Smooth muscle cell (in vitro differentiated cells): ENCODE results near the gene TAPBPL. TPM values are rescaled to one million over a fixed set of nuclear protein-coding genes. Genes with fewer than 3 reads are reported as not detected.

Experiments used
- DNase-seq: peaks from one replicate; lab custom pipeline; 2025; ENCODE audit not compliant: unreplicated experiment; lab: John Stamatoyannopoulos, UW
- H2AFZ ChIP-seq: fragments of 200-600 bp; sonication (generic); 2 replicates; pipeline ENCODE4 v1.6.0; 2016; ENCODE audit warnings: antibody characterized with exemption, low read depth, mild to moderate bottlenecking
- H3F3A ChIP-seq: fragments of 200-600 bp; sonication (generic); 2 replicates; pipeline ENCODE4 v1.6.0; 2017; ENCODE audit warnings: antibody characterized with exemption, low read depth
- H3K27ac ChIP-seq: fragments of 200-600 bp; sonication (generic); 2 replicates; pipeline ENCODE4 v1.5.1; 2016; ENCODE audit warnings: low read depth, mild to moderate bottlenecking
- H3K27me3 ChIP-seq: fragments of 200-600 bp; sonication (generic); 2 replicates; pipeline ENCODE4 v1.6.1; 2016; ENCODE audit warnings: low read depth, mild to moderate bottlenecking
- H3K36me3 ChIP-seq: fragments of 200-600 bp; sonication (generic); 2 replicates; pipeline ENCODE4 v1.5.1; 2016; ENCODE audit warnings: low read depth
- H3K4me1 ChIP-seq: fragments of 200-600 bp; sonication (generic); 2 replicates; pipeline ENCODE4 v1.5.1; 2016; ENCODE audit warnings: low read depth
- H3K4me2 ChIP-seq: fragments of 200-600 bp; sonication (generic); 2 replicates; pipeline ENCODE4 v1.6.0; 2016; ENCODE audit warnings: mild to moderate bottlenecking
- H3K4me3 ChIP-seq: fragments of 200-600 bp; sonication (generic); 2 replicates; pipeline ENCODE4 v1.5.1; 2016; ENCODE audit warnings: mild to moderate bottlenecking
- H3K79me2 ChIP-seq: fragments of 200-600 bp; sonication (generic); 2 replicates; pipeline ENCODE4 v1.6.0; 2016; ENCODE audit warnings: low read depth, mild to moderate bottlenecking
- H3K9ac ChIP-seq: fragments of 200-600 bp; sonication (generic); 2 replicates; pipeline ENCODE4 v1.6.0; 2016; ENCODE audit warnings: low read depth
- H3K9me3 ChIP-seq: fragments of 200-600 bp; sonication (generic); replicated peaks from 2 replicates; pipeline ENCODE4 v1.5.1; 2016; ENCODE audit warnings: low read depth
- H4K20me1 ChIP-seq: fragments of 200-600 bp; sonication (generic); 2 replicates; pipeline ENCODE4 v1.6.0; 2016; ENCODE audit warnings: low read depth
- CTCF ChIP-seq: fragments of 200-600 bp; sonication (generic); IDR thresholded peaks from 2 replicates; pipeline ENCODE4 v1.5.1; 2017; ENCODE audit warnings: borderline replicate concordance, mild to moderate bottlenecking, antibody characterized with exemption; ENCODE audit not compliant: insufficient read depth, poor library complexity, severe bottlenecking
- WGBS: methylation state at CpG from one replicate; pipeline ENCODE4 v1.1.7; 2016; ENCODE audit warnings: low lambda C conversion rate; 5-methylcytosine and 5-hydroxymethylcytosine counted together
- polyA plus RNA-seq: library from polyadenylated mRNA; unstranded; fragments of >200 nt; fragmentation: Nextera tagmentation; extraction: Ambion mirVana; gene quantifications from 2 replicates; pipeline ENCODE4 v1.2.1, GENCODE V29; 2016
- total RNA-seq: library from RNA; depleted of rRNA; stranded (reverse); fragments of >200 nt; gene quantifications from 2 replicates; pipeline ENCODE4 v1.2.3, GENCODE V29; 2014

The TAPBPL gene
- total and polyA plus RNA-seq, 2 experiments from 2014 or later = 0.85 to 3.2 TPM

- H4K20me1 ChIP-seq = no peaks in the 10 kb centered on the region
- H3K9me3 ChIP-seq = no peaks in the 10 kb centered on the region
- no peak overlapping the region for H3K4me2 ChIP-seq
- H3K79me2 ChIP-seq = no peaks in the 10 kb centered on the region
- DNase-seq = no peak
- no peaks in the 10 kb centered on the region for H3K36me3 ChIP-seq
- 98% methylated on average over 10 of the region's 10 CpGs for WGBS
- no peaks in the 10 kb centered on the region for H3K27me3 ChIP-seq
- H3F3A ChIP-seq = no peaks in the 10 kb centered on the region
- H2AFZ ChIP-seq = no peak overlapping the region
- no peak overlapping the region for H3K27ac ChIP-seq
- no peak overlapping the region for H3K9ac ChIP-seq
- no peaks in the 10 kb centered on the region for H3K4me1 ChIP-seq
- H3K4me3 ChIP-seq = no peak overlapping the region
- TF ChIP-seq CTCF = no peak
Measured at GRCh38 chr12:6407236-6407954, 44.4 kb upstream of the TAPBPL start.

- no peak for DNase-seq
- no peak overlapping the region for H3K9ac ChIP-seq
- H2AFZ ChIP-seq = no peak overlapping the region
- no peak for TF ChIP-seq CTCF
- H4K20me1 ChIP-seq = no peaks in the 10 kb centered on the region
- no peaks in the 10 kb centered on the region for H3K9me3 ChIP-seq
- WGBS = 84% methylated on average over 3 of the region's 3 CpGs
- H3F3A ChIP-seq = no peaks in the 10 kb centered on the region
- no peaks in the 10 kb centered on the region for H3K36me3 ChIP-seq
- H3K27me3 ChIP-seq = no peaks in the 10 kb centered on the region
- H3K4me3 ChIP-seq = no peak overlapping the region
- H3K4me1 ChIP-seq = no peaks in the 10 kb centered on the region
- no peak overlapping the region for H3K4me2 ChIP-seq
- H3K79me2 ChIP-seq = no peaks in the 10 kb centered on the region
- H3K27ac ChIP-seq = no peak overlapping the region
Measured at GRCh38 chr12:6416596-6416995, 35.2 kb upstream of the TAPBPL start.

- H3K4me1 ChIP-seq = no peaks in the 10 kb centered on the region
- H3K4me3 ChIP-seq = no peak overlapping the region
- H4K20me1 ChIP-seq = no peaks in the 10 kb centered on the region
Measured at GRCh38 chr12:6418796-6419195, 33.0 kb upstream of the TAPBPL start.

More at GRCh38 chr12:6418796-6419195, 33.0 kb upstream of the TAPBPL start:
- Histone ChIP-seq H3K79me2 (no peaks in the 10 kb centered on the region), H2AFZ (no peak overlapping the region), H3K27me3 (no peaks in the 10 kb centered on the region), H3K9me3 (no peaks in the 10 kb centered on the region), H3K4me2 (no peak overlapping the region), H3K36me3 (no peaks in the 10 kb centered on the region), H3F3A (no peaks in the 10 kb centered on the region), H3K27ac (no peak overlapping the region), H3K9ac (no peak overlapping the region)
- no peak for DNase-seq
- no peak for TF ChIP-seq CTCF
- 84% methylated on average over 6 of the region's 6 CpGs for WGBS
